Upper lobe of left lung (tissue), 4 donors: ENCODE data around the gene TMEM91.

Experiments
- CTCF ChIP-seq, 6 experiments: fragments of 450-650 bp in 4 of 6; fragments of 200-600 bp in 2 of 6; sonication (generic) in 2 of 6; IDR thresholded peaks; one replicate each; pipeline ENCODE4 v1.5.1; 2016 to 2019; ENCODE audit warnings: antibody characterized with exemption in 6 of 6
- EP300 ChIP-seq, 4 donors: sonication (generic); formaldehyde crosslinking; IDR thresholded peaks; one replicate each; pipeline ENCODE4 v1.5.1; 2017; ENCODE audit warnings: antibody characterized with exemption in 4 of 4, control low read depth in 2 of 4
- POLR2A ChIP-seq, 4 donors: fragments of 450-650 bp; IDR thresholded peaks; one replicate each; pipeline ENCODE4 v1.5.1; 2016 to 2017; ENCODE audit warnings: antibody characterized with exemption in 4 of 4, mild to moderate bottlenecking in 2 of 4
- POLR2AphosphoS5 ChIP-seq, 2 donors: sonication (generic); formaldehyde crosslinking; IDR thresholded peaks; one replicate each; pipeline ENCODE4 v1.5.1; 2017; ENCODE audit warnings: antibody characterized with exemption in 2 of 2

DNA sequence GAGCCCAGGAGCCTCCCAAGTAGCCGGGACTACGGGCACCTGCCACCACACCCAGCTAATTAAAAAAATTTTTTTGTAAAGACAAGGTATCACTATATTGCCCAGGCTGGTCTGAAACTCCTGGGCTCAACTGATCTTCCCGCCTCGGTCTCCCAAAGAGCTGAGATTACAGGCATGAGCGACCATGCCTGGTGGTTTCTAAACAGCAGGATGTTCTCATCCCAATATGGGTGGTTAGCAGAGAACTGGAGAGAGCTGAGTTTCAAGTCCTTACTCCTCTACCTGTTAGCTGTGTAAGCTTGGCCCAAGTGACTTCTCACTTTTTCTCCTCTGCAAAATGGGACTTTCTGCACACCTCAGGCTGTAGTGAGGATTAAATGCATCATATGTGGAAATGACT is 8.0 kb downstream of the TMEM91 start:
- no peak for TF ChIP-seq CTCF (IDR thresholded peaks at IDR 0.05)
- TF ChIP-seq EP300 (IDR thresholded peaks at IDR 0.05), result no peak
- no peak for TF ChIP-seq POLR2A (IDR thresholded peaks at IDR 0.05)
- TF ChIP-seq POLR2AphosphoS5 (IDR thresholded peaks at IDR 0.05), result no peak
